Endothelial cell of umbilical vein (primary cell): Measurements from ENCODE around the gene PFN3. TPM values are rescaled to one million over a fixed set of nuclear protein-coding genes. Genes with fewer than 3 reads are reported as not detected.

ENCODE experiments used
- BruUV-seq: library from RNA; stranded (reverse); fragments of 400-500 nt; replicated peaks from 2 replicates; lab custom pipeline; 2021; lab: Mats Ljungman, UMichigan
- CTCF ChIA-PET: fragments of 300-600, 350-600 bp; sonication (Branson Sonifier 250); formaldehyde crosslinking; loops from one replicate; lab custom pipeline; 2021; ENCODE audit warnings: antibody characterized with exemption, inconsistent platforms; lab: Charles Lee
- POLR2A ChIA-PET: fragments of 300-600, 350-600 bp; sonication (Branson Sonifier 250); formaldehyde crosslinking; loops from one replicate; lab custom pipeline; 2021; ENCODE audit warnings: antibody characterized with exemption, inconsistent platforms; lab: Charles Lee
- DNase-seq: peaks from one replicate; pipeline ENCODE4 v3.0.0-alpha.2; 2011; ENCODE audit warnings: low read depth, low spot score
- FAIRE-seq: peaks from 2 replicates; lab custom pipeline; 2011; peaks lifted over from hg19 to GRCh38; lab: Jason Lieb, UNC
- H2AFZ ChIP-seq: 2 replicates; pipeline ENCODE4 v1.6.0; 2012; ENCODE audit warnings: low read depth, low read length, control low read depth, inconsistent platforms
- H3K27ac ChIP-seq: 2 replicates; pipeline ENCODE4 v1.5.1; 2011; ENCODE audit warnings: low read depth, mild to moderate bottlenecking, control low read depth, low read length, moderate library complexity; ENCODE audit not compliant: insufficient read depth
- H3K27me3 ChIP-seq, 2 experiments: 2 replicates each; pipeline versions ENCODE4 v1.6.0 to v1.6.1; 2011; ENCODE audit warnings: low read length in 2 of 2, mixed read lengths in 1 of 2; ENCODE audit not compliant: control insufficient read depth in 2 of 2, insufficient read depth in 2 of 2
- H3K36me3 ChIP-seq, 2 experiments: 2 replicates in 1 of 2; 3 replicates in 1 of 2; pipeline ENCODE4 v1.5.1; 2011; ENCODE audit warnings: low read length in 2 of 2, mild to moderate bottlenecking in 1 of 2, moderate library complexity in 1 of 2; ENCODE audit not compliant: control insufficient read depth in 2 of 2, insufficient read depth in 2 of 2; ENCODE audit errors: extremely low read depth in 1 of 2
- H3K4me1 ChIP-seq: 3 replicates; pipeline ENCODE4 v1.5.1; 2011; ENCODE audit warnings: mild to moderate bottlenecking, low read length; ENCODE audit not compliant: control insufficient read depth, insufficient read depth; ENCODE audit errors: extremely low read depth
- H3K4me2 ChIP-seq: 2 replicates; pipeline ENCODE4 v1.6.1; 2011; ENCODE audit warnings: low read length, control low read depth, mixed read lengths; ENCODE audit not compliant: insufficient read depth
- H3K4me3 ChIP-seq, 3 experiments: fragments of 200-600 bp in 1 of 3; sonication (generic), shearing (Covaris generic) in 1 of 3; replicated peaks in 1 of 3; 2 replicates each; pipeline ENCODE4 v1.5.1; 2011 to 2016; ENCODE audit warnings: control low read depth in 3 of 3, low read length in 3 of 3, mild to moderate bottlenecking in 2 of 3, inconsistent platforms in 1 of 3, low read depth in 1 of 3, moderate library complexity in 1 of 3; ENCODE audit not compliant: insufficient read depth in 1 of 3
- H3K79me2 ChIP-seq: 2 replicates; pipeline ENCODE4 v1.6.0; 2012; ENCODE audit warnings: low read length, inconsistent platforms; ENCODE audit not compliant: control insufficient read depth, insufficient read depth
- H3K9ac ChIP-seq: replicated peaks from 2 replicates; pipeline ENCODE3; 2011; ENCODE audit warnings: low read length, control low read depth; ENCODE audit not compliant: insufficient read depth; ENCODE audit errors: extremely low read depth
- H3K9me1 ChIP-seq: replicated peaks from 3 replicates; pipeline ENCODE4 v1.6.0; 2011; ENCODE audit warnings: mild to moderate bottlenecking, low read length; ENCODE audit not compliant: control insufficient read depth, insufficient read depth; ENCODE audit errors: extremely low read depth
- H3K9me3 ChIP-seq: replicated peaks from 2 replicates; pipeline ENCODE4 v1.5.1; 2012; ENCODE audit warnings: low read length, inconsistent platforms; ENCODE audit not compliant: control insufficient read depth, insufficient read depth
- H4K20me1 ChIP-seq: replicated peaks from 2 replicates; pipeline ENCODE3; 2011; ENCODE audit warnings: mild to moderate bottlenecking, low read length; ENCODE audit not compliant: control insufficient read depth, insufficient read depth; ENCODE audit errors: extremely low read depth
- CTCF ChIP-seq, 2 donors: IDR thresholded peaks; 1 replicate in 1 of 2; 2 replicates in 1 of 2; pipeline ENCODE4 v1.5.1; 2011; ENCODE audit warnings: low read length in 2 of 2, mild to moderate bottlenecking in 2 of 2, moderate library complexity in 2 of 2, control low read depth in 1 of 2, inconsistent platforms in 1 of 2, low read depth in 1 of 2; ENCODE audit not compliant: insufficient read depth in 1 of 2; ENCODE audit errors: extremely low read depth in 1 of 2
- FOS ChIP-seq: IDR thresholded peaks from 2 replicates; pipeline ENCODE4 v1.6.1; 2011; ENCODE audit warnings: mild to moderate bottlenecking, low read length, moderate library complexity, borderline replicate concordance; ENCODE audit not compliant: insufficient read depth
- GATA2 ChIP-seq: IDR thresholded peaks from 2 replicates; pipeline ENCODE4 v1.7.0; 2011; ENCODE audit warnings: low read depth, mild to moderate bottlenecking, moderate library complexity, mixed read lengths, low read length; ENCODE audit not compliant: insufficient read length, insufficient read depth
- JUN ChIP-seq: IDR thresholded peaks from 2 replicates; pipeline ENCODE4 v1.6.1; 2011; ENCODE audit warnings: borderline replicate concordance, low read depth; ENCODE audit not compliant: insufficient read length, insufficient read depth
- POLR2A ChIP-seq: IDR thresholded peaks from 2 replicates; pipeline ENCODE4 v1.6.1; 2012; ENCODE audit warnings: low read depth, mild to moderate bottlenecking, control low read depth, low read length
- POLR2AphosphoS5 ChIP-seq: IDR thresholded peaks from 2 replicates; pipeline ENCODE4 v1.6.1; 2012; ENCODE audit warnings: low read depth, mild to moderate bottlenecking, control low read depth, low read length, moderate library complexity; ENCODE audit not compliant: insufficient read depth
- dilution Hi-C: fragments of 300-500 bp; cut with MboI; formaldehyde crosslinking; loops from one replicate; pipeline ENCODE4 v1.15.0; 2019; ENCODE audit warnings: low sequenced_read_pairs; ENCODE audit not compliant: extremely low pct_ligation_motif_present
- intact Hi-C: fragments of 100-400 bp; cut with micrococcal nuclease; formaldehyde crosslinking; loops from one replicate; pipeline ENCODE4 v1.10.0; 2022
- polyA plus RNA-seq, 4 experiments: library from polyadenylated mRNA; depleted of rRNA in 3 of 4; stranded (reverse) in 3 of 4; unstranded in 1 of 4; fragments of >200 nt; gene quantifications; 2 replicates each; pipeline versions ENCODE4 v1.2.1 to v1.2.3, GENCODE V29; 2011 to 2012; ENCODE audit warnings: missing spikeins in 1 of 4
- total RNA-seq: library from RNA; stranded (reverse); gene quantifications from 2 replicates; pipeline ENCODE4 v1.2.3, GENCODE V29; 2021

PFN3 gene
- total and polyA plus RNA-seq, 2 donors (not counting 3 experiments of a cell fraction or from before 2014, with no cell fraction given), result not detected

DNA sequence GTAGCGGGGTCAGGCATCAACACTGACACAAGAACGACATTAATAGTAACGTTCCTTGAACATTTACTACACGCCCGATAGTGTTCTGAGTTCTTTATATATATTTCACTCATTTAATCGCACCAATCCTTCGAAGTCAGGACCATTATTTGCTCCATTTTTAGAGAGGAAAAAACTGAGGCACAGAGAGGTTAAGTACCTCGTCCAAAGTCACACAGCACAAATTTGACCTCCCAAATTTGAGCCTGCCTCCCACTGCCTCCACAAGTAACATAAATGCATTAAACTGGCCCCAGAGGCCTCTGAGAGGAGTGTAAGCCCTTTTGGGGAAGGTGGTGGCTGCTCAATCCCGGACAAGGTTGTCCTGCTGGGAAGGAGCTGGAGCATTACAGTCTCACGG, 36.9 kb downstream of the PFN3 start:
- no peak for DNase-seq
- H3K4me2 ChIP-seq, result peak overlapping the region; percentile 57
- peaks cover 18% of the 10 kb centered on the region for H3K4me1 ChIP-seq
- no peaks in the 10 kb centered on the region for H3K36me3 ChIP-seq
- FAIRE-seq, result no peak
- H2AFZ ChIP-seq, result peak overlapping the region; percentile 66
- dilution Hi-C loops, result loop anchor here (5.0 kb wide), 1 partner anchor 41 kb away; no protein-coding TSS in a partner anchor
- no TSS peak for BruUV-seq
- no peak for TF ChIP-seq JUN
- no peak for TF ChIP-seq FOS
- no peak for TF ChIP-seq POLR2A
- H3K9me3 ChIP-seq, result no peaks in the 10 kb centered on the region
- CTCF ChIA-PET, result no interaction called here
- no peak overlapping the region for H3K27ac ChIP-seq
- H3K9ac ChIP-seq, result no peak overlapping the region
- POLR2A ChIA-PET, result no interaction called here
- intact Hi-C loops, result no loop called here
- no peaks in the 10 kb centered on the region for H3K9me1 ChIP-seq
- no peaks in the 10 kb centered on the region for H3K79me2 ChIP-seq
- no peaks in the 10 kb centered on the region for H4K20me1 ChIP-seq
- H3K4me3 ChIP-seq, result peak overlapping the region in 1 of 3 experiments; percentile 17
- H3K27me3 ChIP-seq, result no peaks in the 10 kb centered on the region

DNA sequence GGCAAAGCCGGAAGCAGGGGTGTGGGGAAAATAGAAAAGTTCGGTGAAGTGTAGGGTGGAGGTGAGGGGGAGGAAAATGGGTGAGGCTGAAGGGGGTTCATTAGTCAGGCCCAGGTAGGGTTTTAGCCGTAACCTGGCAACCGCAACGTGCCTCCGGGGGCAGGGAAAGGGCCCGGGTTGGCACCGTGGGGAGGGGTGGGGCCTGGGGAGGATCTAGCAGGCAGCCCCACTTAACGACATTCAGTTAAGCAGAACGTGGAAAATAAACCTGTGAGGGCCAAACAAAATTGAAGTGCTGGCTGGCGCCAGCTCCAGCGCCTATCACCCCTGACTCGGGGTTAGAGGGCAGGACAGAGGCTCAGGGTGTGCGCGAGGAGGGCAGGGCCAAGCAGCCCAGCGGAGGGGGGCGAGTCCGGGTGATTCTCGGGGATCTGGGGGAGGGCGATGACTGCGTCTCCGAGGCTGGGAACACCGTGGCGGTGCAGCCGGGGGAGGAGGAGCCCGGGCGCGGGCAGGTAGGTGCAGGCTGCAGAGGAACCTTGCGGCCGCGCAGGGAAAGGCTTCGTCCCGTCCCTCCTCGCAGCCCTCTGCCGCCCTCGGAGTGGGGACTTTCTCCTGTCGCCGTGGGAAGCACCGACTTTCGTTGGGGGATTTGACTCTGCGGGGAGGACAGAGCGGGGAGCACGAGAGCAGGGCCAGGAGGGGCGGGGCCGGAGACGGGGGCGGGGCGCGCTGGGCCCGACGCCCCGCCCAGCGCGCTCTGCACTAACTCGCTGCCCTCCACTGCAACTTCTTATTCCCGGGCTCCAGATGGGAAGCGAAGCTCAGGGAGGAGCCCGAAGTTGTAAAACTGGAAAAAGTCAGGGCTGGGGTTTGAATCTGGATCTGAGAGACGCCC, 37.6 kb downstream of the PFN3 start:
- DNase-seq, result peak; percentile 53

More for the DNA sequence above, 37.6 kb downstream of the PFN3 start:
- no peaks in the 10 kb centered on the region for H3K36me3 ChIP-seq
- H3K27me3 ChIP-seq, result no peaks in the 10 kb centered on the region
- H3K4me2 ChIP-seq, result peak overlapping the region; percentile 57
- dilution Hi-C loops (loop anchor here (5.0 kb wide), 1 partner anchor 41 kb away; no protein-coding TSS in a partner anchor), intact Hi-C loops (no loop called here)
- peak overlapping the region; percentile 89 for H2AFZ ChIP-seq
- peak overlapping the region in 2 of 3 experiments; percentile 17 to 24 for H3K4me3 ChIP-seq
- peak; percentile 77 for FAIRE-seq
- no TSS peak for BruUV-seq
- no peaks in the 10 kb centered on the region for H3K79me2 ChIP-seq
- no peaks in the 10 kb centered on the region for H3K9me1 ChIP-seq
- H3K9me3 ChIP-seq, result no peaks in the 10 kb centered on the region
- H4K20me1 ChIP-seq, result no peaks in the 10 kb centered on the region
- no peak overlapping the region for H3K27ac ChIP-seq
- peaks cover 25% of the 10 kb centered on the region for H3K4me1 ChIP-seq
- ChIA-PET CTCF (interaction anchor here (1.0 to 1.8 kb wide), 2 partner anchors 11 to 27 kb away, joined by 3 to 9 read pairs; partner anchors contain the start of gene LMAN2), POLR2A (no interaction called here)
- no peak for TF ChIP-seq POLR2AphosphoS5
- no peak for TF ChIP-seq CTCF (IDR thresholded peaks at IDR 0.05; ENCODE audit: extremely low read depth in 1 of 2, insufficient read depth in 1 of 2, low read depth in 1 of 2, low read length in 2 of 2)
- TF ChIP-seq GATA2, result no peak
- TF ChIP-seq JUN, result no peak
- no peak for TF ChIP-seq POLR2A
- H3K9ac ChIP-seq, result no peak overlapping the region
